Right lobe of liver (tissue), 6 donors: ENCODE measurements around the gene DEPDC7. TPM values are rescaled to one million over a fixed set of nuclear protein-coding genes. Genes with fewer than 3 reads are reported as not detected.

Experiments
- ATAC-seq, 4 donors: fragments of 200-7000 bp; cut with Tn5 transposase; one replicate each; pipeline ENCODE4 v1.9.1; 2020; ENCODE audit warnings: mild to moderate bottlenecking in 4 of 4, moderate library complexity in 4 of 4
- DNase-seq, 3 donors: peaks; one replicate each; pipeline ENCODE4 v3.0.0-alpha.2; 2020
- H3K27ac ChIP-seq, 3 donors: fragments of 200-600 bp; one replicate each; pipeline ENCODE4 v1.8.0; 2022
- H3K27me3 ChIP-seq, 2 donors: fragments of 200-600 bp; one replicate each; pipeline ENCODE4 v1.8.0; 2022
- H3K36me3 ChIP-seq, 4 donors: fragments of 200-600 bp; sonication (generic) in 1 of 4; one replicate each; pipeline versions ENCODE4 v1.5.1 to v1.8.0; 2017 to 2022; ENCODE audit warnings: control low read depth in 1 of 4
- H3K4me1 ChIP-seq, 4 donors: fragments of 200-600 bp; sonication (generic) in 1 of 4; one replicate each; pipeline versions ENCODE4 v1.5.1 to v1.8.0; 2017 to 2022; ENCODE audit warnings: control low read depth in 1 of 4
- H3K4me3 ChIP-seq, 3 donors: fragments of 200-600 bp; one replicate each; pipeline ENCODE4 v1.8.0; 2022
- H3K9me3 ChIP-seq, 4 donors: fragments of 200-600 bp; sonication (generic) in 1 of 4; one replicate each; pipeline versions ENCODE4 v1.5.1 to v1.8.0; 2017 to 2022; ENCODE audit warnings: control low read depth in 1 of 4
- CTCF ChIP-seq, 4 donors: fragments of 200-600 bp in 3 of 4; fragments of 450-650 bp in 1 of 4; IDR thresholded peaks; one replicate each; pipeline versions ENCODE4 v1.5.1 to v1.8.0; 2016 to 2022; ENCODE audit warnings: antibody characterized with exemption in 4 of 4, mild to moderate bottlenecking in 2 of 4
- POLR2A ChIP-seq: fragments of 450-650 bp; IDR thresholded peaks from one replicate; pipeline ENCODE4 v1.6.1; 2017; ENCODE audit warnings: antibody characterized with exemption, mild to moderate bottlenecking
- WGBS: methylation state at CpG from one replicate; pipeline ENCODE4 v1.1.6; 2018; ENCODE audit warnings: low coverage, low lambda C conversion rate; ENCODE audit not compliant: insufficient coverage; ENCODE audit errors: missing lambda C conversion rate; 5-methylcytosine and 5-hydroxymethylcytosine counted together
- intact Hi-C, 2 donors: fragments of 100-400 bp; cut with DNase I; formaldehyde crosslinking; loops; one replicate each; pipeline versions ENCODE4 v1.11.2 to v1.14.1; 2022
- small RNA-seq, 2 experiments: library from RNA; depleted of rRNA; stranded (forward); fragments of <200 nt; gene quantifications; one replicate each; pipeline ENCODE3, GENCODE V24; 2016
- total RNA-seq, 6 experiments: library from RNA; depleted of rRNA in 2 of 6; stranded (reverse); fragments of >200 nt in 2 of 6; fragmentation: NEBNext Ultra II Directional in 3 of 6; extraction: Animal tissue kit (Norgen Biotek cat#: 25700) in 3 of 6; gene quantifications; one replicate each; pipeline versions ENCODE4 v1.1.0 to v1.2.4, GENCODE V29; 2016 to 2023
- donor health status: DM: no; HTN: yes; CAD: no.
- donor health status: DM: no; HTN: no; CAD: no.
- donor health status: DM: no; HTN: no; CAD: no.
- donor health status: DM: no; HTN: yes; CAD: no.
- donor health status: DM: no; HTN: yes; CAD: no.

Gene DEPDC7
- total RNA-seq, 6 experiments from 2014 or later, result 18.4 to 39.3 (median 30.8) TPM

- no peak for TF ChIP-seq POLR2A
- no peak for TF ChIP-seq CTCF (IDR thresholded peaks at IDR 0.05)
- intact Hi-C loops, result no loop called here
- 89% methylated on average over 6 of the region's 8 CpGs for WGBS
- ATAC-seq (no peak), DNase-seq (no peak)
- Histone ChIP-seq H3K4me3 (no peak overlapping the region), H3K4me1 (no peaks in the 10 kb centered on the region), H3K36me3 (peaks cover 0 to 47% (median 19%) of the 10 kb centered on the region in 4 donors), H3K9me3 (no peaks in the 10 kb centered on the region), H3K27me3 (no peaks in the 10 kb centered on the region), H3K27ac (no peak overlapping the region)
These were observed 56.8 kb downstream of the DEPDC7 start for GRCh38 chr11:33072465-33072864.

Small RNA genes lying within 50 kb of the gene (small RNA-seq; reads per million reads assigned to genes)
- 0 reads per million in 2 experiments for gene RF00019

Other genes starting within 250 kb of the DEPDC7 start
- gene CCDC73, start 221.2 kb upstream of the DEPDC7 start, total RNA-seq, result under 1 TPM; 0.18 to 0.44 (median 0.26) TPM
- 10 to 100 TPM in 3 of 6 experiments, 1 to 10 TPM in 3; 4.7 to 13.6 (median 9.5) TPM for gene PRRG4, start 186.0 kb upstream of the DEPDC7 start, total RNA-seq
- 10 to 100 TPM in 5 of 6 experiments, 1 to 10 TPM in 1; 7.7 to 12.8 (median 11.0) TPM for gene QSER1, start 123.1 kb upstream of the DEPDC7 start, total RNA-seq
- 10 to 100 TPM in 2 of 6 experiments, 1 to 10 TPM in 4; 3.3 to 13.6 (median 6.6) TPM for gene TCP11L1, start 23.7 kb downstream of the DEPDC7 start, total RNA-seq
- gene CSTF3, start 145.6 kb downstream of the DEPDC7 start, total RNA-seq, result 10 to 100 TPM; 11.5 to 14.0 (median 12.0) TPM
- gene HIPK3, start 241.5 kb downstream of the DEPDC7 start, total RNA-seq, result 10 to 100 TPM; 33.3 to 56.4 (median 38.1) TPM